GM12864 (cell line): ENCODE measurements around the gene MAGI3.

ENCODE experiments used
- DNase-seq: peaks from one replicate; pipeline ENCODE4 v3.0.0-alpha.2; 2011; ENCODE audit warnings: low read depth
- H3K4me3 ChIP-seq: 2 replicates; pipeline ENCODE4 v1.5.1; 2011; ENCODE audit warnings: mild to moderate bottlenecking, low read depth, low read length, control low read depth
- TF ChIP-seq, protein P1 (sequence below): IDR thresholded peaks from 2 replicates; pipeline ENCODE4 v1.5.1; 2011; ENCODE audit warnings: low read depth, mild to moderate bottlenecking, moderate library complexity, low read length, control low read depth, inconsistent platforms; ENCODE audit errors: missing control alignments

Gene MAGI3

GRCh38 chr1:113429461-113430153 lies 39.3 kb downstream of the MAGI3 start:
- H3K4me3 ChIP-seq: no peak overlapping the region
- DNase-seq: no peak
- TF ChIP-seq, protein P1, sequence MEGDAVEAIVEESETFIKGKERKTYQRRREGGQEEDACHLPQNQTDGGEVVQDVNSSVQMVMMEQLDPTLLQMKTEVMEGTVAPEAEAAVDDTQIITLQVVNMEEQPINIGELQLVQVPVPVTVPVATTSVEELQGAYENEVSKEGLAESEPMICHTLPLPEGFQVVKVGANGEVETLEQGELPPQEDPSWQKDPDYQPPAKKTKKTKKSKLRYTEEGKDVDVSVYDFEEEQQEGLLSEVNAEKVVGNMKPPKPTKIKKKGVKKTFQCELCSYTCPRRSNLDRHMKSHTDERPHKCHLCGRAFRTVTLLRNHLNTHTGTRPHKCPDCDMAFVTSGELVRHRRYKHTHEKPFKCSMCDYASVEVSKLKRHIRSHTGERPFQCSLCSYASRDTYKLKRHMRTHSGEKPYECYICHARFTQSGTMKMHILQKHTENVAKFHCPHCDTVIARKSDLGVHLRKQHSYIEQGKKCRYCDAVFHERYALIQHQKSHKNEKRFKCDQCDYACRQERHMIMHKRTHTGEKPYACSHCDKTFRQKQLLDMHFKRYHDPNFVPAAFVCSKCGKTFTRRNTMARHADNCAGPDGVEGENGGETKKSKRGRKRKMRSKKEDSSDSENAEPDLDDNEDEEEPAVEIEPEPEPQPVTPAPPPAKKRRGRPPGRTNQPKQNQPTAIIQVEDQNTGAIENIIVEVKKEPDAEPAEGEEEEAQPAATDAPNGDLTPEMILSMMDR: no peak

GRCh38 chr1:113433184-113433583 lies 42.9 kb downstream of the MAGI3 start:
- TF ChIP-seq, protein P1: no peak
- no peak overlapping the region for H3K4me3 ChIP-seq
- no peak for DNase-seq

- H3K4me3 ChIP-seq: no peak overlapping the region
- DNase-seq: no peak
- TF ChIP-seq, protein P1: no peak
Observed at GRCh38 chr1:113434081-113434873, 44.0 kb downstream of the MAGI3 start.

GRCh38 chr1:113434874-113435175 lies 44.5 kb downstream of the MAGI3 start:
- DNase-seq: no peak
- H3K4me3 ChIP-seq: no peak overlapping the region
- TF ChIP-seq, protein P1: no peak

DNA sequence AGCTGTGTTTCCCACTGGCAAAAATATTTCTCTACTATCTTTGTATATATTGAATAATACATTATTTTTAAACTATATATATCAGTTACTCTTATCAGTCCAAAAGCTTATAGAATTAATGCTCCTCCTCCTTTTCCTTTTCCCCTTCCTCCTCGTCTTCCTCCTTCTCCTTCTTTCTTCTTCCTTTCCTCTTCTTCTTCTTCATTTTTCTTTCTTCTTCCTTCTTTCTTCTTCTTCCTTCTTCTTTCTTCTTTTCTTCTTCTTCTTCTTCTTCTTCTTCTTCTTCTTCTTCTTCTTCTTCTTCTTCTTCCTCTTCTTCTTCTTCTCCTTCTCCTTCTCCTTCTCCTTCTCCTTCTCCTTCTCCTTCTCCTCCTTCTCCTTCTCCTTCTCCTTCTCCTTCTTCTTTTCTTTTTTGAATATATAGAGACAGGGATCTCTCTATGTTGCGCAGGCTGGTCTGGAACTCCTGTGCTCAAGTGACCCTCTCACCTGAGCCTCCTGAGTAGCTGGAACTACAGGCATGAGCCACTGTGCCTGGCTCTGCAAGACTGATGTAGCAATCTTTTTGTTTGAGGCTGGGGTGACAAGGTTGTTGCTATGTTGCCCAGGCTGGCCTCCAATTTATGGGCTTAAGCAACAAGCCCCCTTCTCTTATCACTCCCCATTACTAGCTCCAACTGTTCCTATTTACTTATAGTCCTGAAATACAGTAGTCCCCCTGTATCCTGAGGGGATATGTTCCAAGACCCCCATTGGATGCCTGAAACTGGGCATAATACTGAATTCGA lies 47.4 kb downstream of the MAGI3 start:
- DNase-seq: no peak
- TF ChIP-seq, protein P1: no peak
- no peak overlapping the region for H3K4me3 ChIP-seq

DNA sequence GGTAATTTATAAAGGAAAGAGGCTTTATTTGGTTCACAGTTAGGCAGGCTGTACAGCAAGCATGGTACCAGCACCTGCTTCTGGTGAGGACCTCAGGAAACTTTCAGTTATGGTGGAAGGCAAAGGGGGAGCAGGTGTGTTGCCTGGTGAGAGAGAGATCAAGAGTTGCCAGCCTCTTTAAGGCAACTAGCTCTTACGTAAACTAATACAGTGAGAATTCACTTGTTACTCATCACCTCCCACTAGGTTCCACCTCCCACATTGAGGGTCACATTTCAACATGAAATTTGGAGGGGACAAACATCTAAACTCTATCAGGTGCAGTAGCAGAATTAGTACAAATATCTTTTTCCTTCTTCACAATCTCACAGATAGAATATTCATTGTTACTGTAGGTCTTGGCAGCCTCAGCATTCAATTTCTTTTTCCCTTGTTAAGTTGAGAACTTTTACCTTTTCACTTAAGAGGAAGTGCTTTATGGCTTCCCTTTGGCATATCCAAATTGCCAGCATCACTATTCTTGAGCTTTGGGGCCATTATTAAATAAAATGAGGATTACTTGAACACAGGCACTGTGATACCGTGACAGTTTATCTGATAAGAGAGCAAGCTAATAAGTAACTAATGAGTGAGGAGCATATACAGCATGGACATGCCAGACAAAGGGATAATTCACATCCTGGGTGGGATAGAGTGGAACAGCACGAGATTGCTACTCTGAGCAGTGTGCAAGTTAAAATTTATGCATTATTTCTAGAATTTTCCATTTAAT lies 48.4 kb downstream of the MAGI3 start:
- TF ChIP-seq, protein P1: no peak
- DNase-seq: no peak
- no peak overlapping the region for H3K4me3 ChIP-seq
